ENCODE results near the gene ADTRP. TPM values are rescaled to one million over a fixed set of nuclear protein-coding genes. Genes with fewer than 3 reads are reported as not detected.
A peak's percentile ranks its signal among the peaks of the same experiment; 100 is the strongest.

The ADTRP gene
- total RNA-seq, 1 donor from 2014 or later = under 0.01 TPM

DNA sequence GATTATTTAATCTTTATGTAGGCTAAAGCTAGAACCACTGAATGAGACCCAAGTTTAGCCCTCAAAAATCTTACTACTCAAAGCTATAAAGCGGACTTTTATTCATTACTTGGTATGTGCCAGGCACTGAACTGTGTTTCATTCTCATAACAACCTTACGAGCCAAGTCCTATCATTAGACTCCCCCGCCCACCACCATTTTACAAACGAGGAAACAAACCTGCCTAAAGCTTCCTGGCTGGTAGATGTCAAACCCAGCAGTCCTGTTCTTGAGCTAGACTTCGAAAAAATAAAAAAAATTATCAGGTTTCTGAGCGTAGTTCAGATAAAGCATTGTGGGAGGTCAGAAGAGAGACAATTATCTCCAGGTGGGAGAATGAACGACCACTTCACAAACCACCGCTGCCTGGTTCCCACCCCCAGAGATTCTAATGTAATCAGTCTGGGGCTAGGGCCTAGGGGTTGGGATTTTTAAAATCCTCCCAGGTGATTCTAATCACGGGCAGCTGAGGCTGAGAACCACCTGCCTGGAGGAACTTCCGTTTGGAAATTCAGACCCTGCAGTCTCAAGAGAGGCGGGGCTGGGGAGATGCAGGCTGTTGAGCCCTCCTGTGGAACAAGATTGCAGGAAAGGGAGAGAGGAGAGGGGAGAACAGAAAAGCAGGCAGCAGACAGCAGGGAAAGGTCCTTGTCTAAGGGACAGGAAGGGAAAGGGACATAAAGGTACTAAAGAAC is 8.6 kb downstream of the ADTRP start:
- Histone ChIP-seq H3K9ac (ENCODE audit: low read depth in 1 of 3, low read length in 3 of 3) (peak overlapping the region in 1 of 3 donors; percentile 51), H3K9me3 (ENCODE audit: control insufficient read depth in 3 of 3, low read length in 3 of 3) (no peaks in the 10 kb centered on the region), H3K36me3 (ENCODE audit: control insufficient read depth in 3 of 3, insufficient read depth in 3 of 3, low read length in 3 of 3) (no peaks in the 10 kb centered on the region), H3K4me3 (ENCODE audit: low read length in 3 of 3) (no peak overlapping the region), H3K27me3 (ENCODE audit: control insufficient read depth in 3 of 3, insufficient read depth in 3 of 3, low read length in 3 of 3) (no peaks in the 10 kb centered on the region), H3K4me1 (ENCODE audit: control insufficient read depth in 3 of 3, insufficient read depth in 3 of 3, low read length in 3 of 3) (peaks cover 13 to 16% (median 15%) of the 10 kb centered on the region in 3 donors), H3K27ac (ENCODE audit: low read depth, low read length) (peak overlapping the region; percentile 73)

DNA sequence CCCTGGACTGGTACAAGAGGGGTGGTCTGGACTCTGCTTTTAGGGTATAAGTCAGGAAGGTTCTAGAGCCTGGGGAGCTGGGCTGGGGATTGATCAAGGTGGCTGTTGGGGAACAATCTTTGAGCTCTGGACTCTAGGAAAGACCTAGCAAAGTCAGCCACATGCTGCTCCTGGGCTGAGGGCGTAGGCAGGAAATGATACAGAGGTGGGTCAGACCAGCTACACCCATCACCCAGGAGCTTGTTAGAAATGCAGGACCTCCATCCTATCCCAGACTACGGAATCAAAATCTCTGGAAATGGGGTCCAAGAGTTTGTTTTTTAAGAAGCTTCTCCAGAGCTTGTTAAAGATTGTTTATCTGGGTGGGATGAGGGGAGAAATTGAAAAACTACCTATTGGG is 9.4 kb downstream of the ADTRP start:
- Histone ChIP-seq H3K27me3 (ENCODE audit: control insufficient read depth in 3 of 3, insufficient read depth in 3 of 3, low read length in 3 of 3) (no peaks in the 10 kb centered on the region), H3K9ac (ENCODE audit: low read depth in 1 of 3, low read length in 3 of 3) (no peak overlapping the region), H3K36me3 (ENCODE audit: control insufficient read depth in 3 of 3, insufficient read depth in 3 of 3, low read length in 3 of 3) (no peaks in the 10 kb centered on the region), H3K4me1 (ENCODE audit: control insufficient read depth in 3 of 3, insufficient read depth in 3 of 3, low read length in 3 of 3) (peaks cover 13 to 16% (median 15%) of the 10 kb centered on the region in 3 donors), H3K9me3 (ENCODE audit: control insufficient read depth in 3 of 3, low read length in 3 of 3) (no peaks in the 10 kb centered on the region), H3K4me3 (ENCODE audit: low read length in 3 of 3) (no peak overlapping the region), H3K27ac (ENCODE audit: low read depth, low read length) (no peak overlapping the region)

DNA sequence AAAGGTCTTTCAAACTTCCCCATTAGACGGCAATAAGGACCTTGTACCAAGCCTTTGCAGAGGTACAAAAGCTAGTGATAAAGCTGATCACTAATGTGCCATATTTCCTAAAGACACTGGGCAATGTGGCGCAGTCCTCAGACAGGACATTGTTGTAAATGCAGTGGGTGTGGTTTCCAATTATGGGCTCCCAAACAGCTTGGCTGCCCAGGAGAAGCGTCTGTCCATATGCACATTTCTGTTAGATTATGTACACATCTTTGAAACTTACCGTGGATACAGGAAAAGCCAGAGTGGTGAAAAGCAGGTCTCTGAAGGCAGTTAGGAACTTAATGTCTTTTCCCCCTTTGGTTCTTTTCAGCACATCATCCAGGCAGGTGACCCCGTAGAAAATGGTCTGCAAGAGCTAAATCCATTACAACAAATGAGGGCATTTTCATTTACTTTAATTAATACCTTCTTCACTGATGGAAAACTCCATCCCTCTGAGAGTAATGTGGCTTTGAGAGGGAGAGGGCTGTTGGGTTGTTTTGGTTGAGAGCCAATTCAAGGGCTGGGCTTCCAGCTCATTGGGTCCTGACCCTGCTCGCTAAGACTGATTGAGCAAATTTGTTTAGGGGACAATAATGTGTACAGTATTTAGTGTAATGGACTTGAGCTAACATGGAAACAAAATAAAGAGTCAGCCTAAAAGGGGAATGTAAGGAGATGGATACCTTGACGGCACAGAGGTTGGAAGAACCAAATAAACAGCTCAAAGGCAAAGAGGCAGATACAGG is 10.4 kb downstream of the ADTRP start:
- Histone ChIP-seq H3K9me3 (ENCODE audit: control insufficient read depth in 3 of 3, low read length in 3 of 3) (no peaks in the 10 kb centered on the region), H3K36me3 (ENCODE audit: control insufficient read depth in 3 of 3, insufficient read depth in 3 of 3, low read length in 3 of 3) (no peaks in the 10 kb centered on the region), H3K27ac (ENCODE audit: low read depth, low read length) (no peak overlapping the region), H3K27me3 (ENCODE audit: control insufficient read depth in 3 of 3, insufficient read depth in 3 of 3, low read length in 3 of 3) (no peaks in the 10 kb centered on the region), H3K4me1 (ENCODE audit: control insufficient read depth in 3 of 3, insufficient read depth in 3 of 3, low read length in 3 of 3) (peaks cover 13 to 16% (median 15%) of the 10 kb centered on the region in 3 donors), H3K4me3 (ENCODE audit: low read length in 3 of 3) (no peak overlapping the region), H3K9ac (ENCODE audit: low read depth in 1 of 3, low read length in 3 of 3) (no peak overlapping the region)

DNA sequence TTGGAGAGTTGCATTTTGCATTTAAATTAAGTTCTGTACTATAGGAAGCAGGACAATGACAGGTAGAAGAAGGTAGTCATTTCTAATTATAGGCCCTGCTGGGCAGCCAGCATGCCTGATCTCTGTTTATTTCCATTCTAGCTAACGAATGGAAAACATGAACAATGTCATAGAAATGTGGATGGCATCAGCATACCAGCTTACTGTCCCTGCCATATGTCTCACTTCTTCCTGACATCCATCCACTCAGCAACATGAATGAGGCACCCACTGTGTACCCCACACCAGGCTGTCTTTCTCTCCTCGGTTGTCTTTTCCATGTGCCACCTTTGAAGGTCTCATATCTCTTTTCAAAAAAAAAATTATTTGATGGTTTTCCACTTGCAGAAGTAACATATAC is 11.1 kb downstream of the ADTRP start:
- H3K9me3 ChIP-seq (ENCODE audit: control insufficient read depth in 3 of 3, low read length in 3 of 3) = no peaks in the 10 kb centered on the region
- peaks cover 13 to 16% (median 15%) of the 10 kb centered on the region in 3 donors for H3K4me1 ChIP-seq (ENCODE audit: control insufficient read depth in 3 of 3, insufficient read depth in 3 of 3, low read length in 3 of 3)
- no peak overlapping the region for H3K9ac ChIP-seq (ENCODE audit: low read depth in 1 of 3, low read length in 3 of 3)
- H3K27ac ChIP-seq (ENCODE audit: low read depth, low read length) = peak overlapping the region; percentile 55
- no peaks in the 10 kb centered on the region for H3K36me3 ChIP-seq (ENCODE audit: control insufficient read depth in 3 of 3, insufficient read depth in 3 of 3, low read length in 3 of 3)
- no peak overlapping the region for H3K4me3 ChIP-seq (ENCODE audit: low read length in 3 of 3)
- no peaks in the 10 kb centered on the region for H3K27me3 ChIP-seq (ENCODE audit: control insufficient read depth in 3 of 3, insufficient read depth in 3 of 3, low read length in 3 of 3)

DNA sequence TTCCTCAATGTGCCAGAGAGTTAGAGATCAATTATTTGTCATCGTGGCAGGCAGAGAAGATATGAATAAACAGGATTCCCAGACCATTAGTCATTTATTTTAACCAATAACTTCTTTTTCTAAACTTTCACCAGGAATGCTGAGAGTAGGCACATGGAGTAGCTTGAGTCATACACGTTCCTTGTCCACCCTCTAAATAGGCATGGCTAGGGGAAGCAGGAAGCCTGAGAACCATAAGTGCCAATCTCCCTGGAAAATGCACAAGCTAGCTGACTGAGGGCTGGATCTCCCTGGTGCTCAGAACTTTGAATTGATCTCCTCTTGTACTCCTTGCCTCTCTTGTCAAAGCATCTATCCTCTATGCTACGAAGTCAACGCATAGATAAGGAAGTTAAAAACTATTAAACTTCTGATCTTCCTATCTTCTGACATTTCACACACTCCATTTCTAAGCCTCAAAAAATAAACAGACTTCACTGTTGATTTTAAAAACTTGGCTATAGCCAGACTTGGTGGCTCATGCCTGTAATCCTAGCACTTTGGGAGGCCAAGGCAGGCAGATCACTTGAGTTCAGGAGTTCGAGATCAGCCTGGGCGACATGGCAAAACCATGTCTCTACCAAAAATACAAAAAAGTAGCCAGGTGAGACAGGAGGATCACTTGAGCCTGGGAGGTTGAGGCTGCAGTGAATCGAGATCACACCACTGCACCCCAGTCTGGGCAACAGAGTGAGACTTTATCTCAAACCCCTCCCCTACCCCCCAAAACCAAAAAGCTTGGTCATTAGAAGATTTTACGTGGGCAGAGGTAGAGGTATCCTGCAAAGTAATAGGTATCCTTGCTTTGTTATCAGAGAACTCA is 11.8 kb downstream of the ADTRP start:
- Histone ChIP-seq H3K4me1 (ENCODE audit: control insufficient read depth in 3 of 3, insufficient read depth in 3 of 3, low read length in 3 of 3) (peaks cover 13 to 16% (median 15%) of the 10 kb centered on the region in 3 donors), H3K9ac (ENCODE audit: low read depth in 1 of 3, low read length in 3 of 3) (no peak overlapping the region), H3K4me3 (ENCODE audit: low read length in 3 of 3) (no peak overlapping the region), H3K27ac (ENCODE audit: low read depth, low read length) (peak overlapping the region; percentile 55), H3K27me3 (ENCODE audit: control insufficient read depth in 3 of 3, insufficient read depth in 3 of 3, low read length in 3 of 3) (no peaks in the 10 kb centered on the region), H3K9me3 (ENCODE audit: control insufficient read depth in 3 of 3, low read length in 3 of 3) (no peaks in the 10 kb centered on the region), H3K36me3 (ENCODE audit: control insufficient read depth in 3 of 3, insufficient read depth in 3 of 3, low read length in 3 of 3) (no peaks in the 10 kb centered on the region)

DNA sequence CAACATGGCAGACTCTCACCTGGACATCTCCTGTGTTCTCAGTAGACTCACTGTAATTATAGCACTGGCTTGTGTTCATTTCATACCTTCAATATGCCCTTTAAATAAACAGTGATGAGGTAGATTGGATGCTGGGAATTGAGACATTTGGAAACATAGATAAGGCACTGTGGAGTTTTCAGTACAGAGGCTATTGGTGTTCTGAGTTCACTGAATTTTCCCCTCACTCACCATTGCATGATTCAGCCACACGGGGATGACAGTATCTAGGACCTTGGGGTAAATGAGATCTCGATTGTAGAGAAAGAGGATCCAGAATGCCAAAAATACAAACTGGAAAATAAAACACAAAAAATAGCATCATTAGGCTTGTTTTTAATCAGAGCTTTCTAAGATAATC is 12.6 kb downstream of the ADTRP start:
- Histone ChIP-seq H3K27ac (ENCODE audit: low read depth, low read length) (peak overlapping the region; percentile 6), H3K9ac (ENCODE audit: low read depth in 1 of 3, low read length in 3 of 3) (no peak overlapping the region), H3K4me1 (ENCODE audit: control insufficient read depth in 3 of 3, insufficient read depth in 3 of 3, low read length in 3 of 3) (peaks cover 8 to 12% (median 10%) of the 10 kb centered on the region in 3 donors), H3K27me3 (ENCODE audit: control insufficient read depth in 3 of 3, insufficient read depth in 3 of 3, low read length in 3 of 3) (no peaks in the 10 kb centered on the region), H3K36me3 (ENCODE audit: control insufficient read depth in 3 of 3, insufficient read depth in 3 of 3, low read length in 3 of 3) (no peaks in the 10 kb centered on the region), H3K9me3 (ENCODE audit: control insufficient read depth in 3 of 3, low read length in 3 of 3) (no peaks in the 10 kb centered on the region), H3K4me3 (ENCODE audit: low read length in 3 of 3) (no peak overlapping the region)

DNA sequence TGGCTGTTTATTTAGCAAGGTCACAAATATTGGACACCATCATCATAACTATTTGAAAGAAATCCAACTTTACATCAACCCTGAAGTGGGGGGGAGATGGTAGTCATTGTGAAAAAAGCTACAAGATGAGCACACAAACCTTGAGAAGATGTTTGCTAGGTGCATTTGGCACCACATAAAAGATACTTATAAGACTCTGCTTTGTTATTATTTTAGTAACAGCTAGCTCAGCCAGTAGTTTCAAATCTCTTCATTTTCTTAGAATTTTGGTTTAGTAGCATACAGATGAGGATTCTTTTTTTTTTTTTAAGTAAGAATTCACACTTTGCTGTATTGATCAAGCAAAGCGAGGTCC is 14.4 kb downstream of the ADTRP start:
- H3K27me3 ChIP-seq (ENCODE audit: control insufficient read depth in 3 of 3, insufficient read depth in 3 of 3, low read length in 3 of 3) = no peaks in the 10 kb centered on the region
- no peaks in the 10 kb centered on the region for H3K36me3 ChIP-seq (ENCODE audit: control insufficient read depth in 3 of 3, insufficient read depth in 3 of 3, low read length in 3 of 3)
- no peak overlapping the region for H3K27ac ChIP-seq (ENCODE audit: low read depth, low read length)
- no peak overlapping the region for H3K9ac ChIP-seq (ENCODE audit: low read depth in 1 of 3, low read length in 3 of 3)
- H3K9me3 ChIP-seq (ENCODE audit: control insufficient read depth in 3 of 3, low read length in 3 of 3) = no peaks in the 10 kb centered on the region
- no peaks in the 10 kb centered on the region for H3K4me1 ChIP-seq (ENCODE audit: control insufficient read depth in 3 of 3, insufficient read depth in 3 of 3, low read length in 3 of 3)
- no peak overlapping the region for H3K4me3 ChIP-seq (ENCODE audit: low read length in 3 of 3)

DNA sequence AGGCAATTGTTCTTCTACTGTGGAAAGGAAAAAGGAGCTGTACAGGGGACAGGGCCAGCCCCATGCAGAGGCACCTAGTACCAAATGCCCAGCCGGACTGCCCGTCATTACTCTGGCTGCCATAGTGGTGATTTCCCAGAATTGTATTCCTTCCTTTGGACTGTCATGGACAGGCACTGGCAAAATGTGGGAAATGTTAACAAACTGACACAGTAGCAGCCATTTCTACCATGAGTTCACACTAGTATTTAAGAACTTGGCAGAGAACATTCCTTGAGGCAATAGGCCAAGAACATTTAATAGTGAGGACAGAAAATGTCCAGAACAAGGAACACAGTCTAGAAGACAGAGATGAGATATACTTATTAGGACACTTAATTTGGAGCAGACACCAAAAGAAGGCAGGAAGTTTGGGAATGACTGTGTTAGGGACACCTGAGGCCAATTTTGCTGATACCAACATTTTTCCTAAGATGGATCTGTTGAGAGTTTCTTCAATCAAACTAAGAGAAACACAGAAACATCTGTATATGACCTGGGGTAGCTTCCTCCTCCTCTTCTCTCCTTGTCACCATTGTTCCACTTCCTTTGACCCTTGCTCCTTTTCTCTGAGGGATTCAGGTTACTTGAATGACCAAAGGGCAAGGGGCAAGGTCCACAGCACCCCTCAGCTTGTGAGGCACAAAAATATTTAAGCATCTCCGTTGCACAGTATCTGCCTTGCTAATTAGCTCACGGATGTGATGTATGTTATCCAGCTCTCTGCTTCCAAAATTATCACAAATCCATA is 14.9 kb downstream of the ADTRP start:
- peak overlapping the region; percentile 1 for H3K27ac ChIP-seq (ENCODE audit: low read depth, low read length)

DNA sequence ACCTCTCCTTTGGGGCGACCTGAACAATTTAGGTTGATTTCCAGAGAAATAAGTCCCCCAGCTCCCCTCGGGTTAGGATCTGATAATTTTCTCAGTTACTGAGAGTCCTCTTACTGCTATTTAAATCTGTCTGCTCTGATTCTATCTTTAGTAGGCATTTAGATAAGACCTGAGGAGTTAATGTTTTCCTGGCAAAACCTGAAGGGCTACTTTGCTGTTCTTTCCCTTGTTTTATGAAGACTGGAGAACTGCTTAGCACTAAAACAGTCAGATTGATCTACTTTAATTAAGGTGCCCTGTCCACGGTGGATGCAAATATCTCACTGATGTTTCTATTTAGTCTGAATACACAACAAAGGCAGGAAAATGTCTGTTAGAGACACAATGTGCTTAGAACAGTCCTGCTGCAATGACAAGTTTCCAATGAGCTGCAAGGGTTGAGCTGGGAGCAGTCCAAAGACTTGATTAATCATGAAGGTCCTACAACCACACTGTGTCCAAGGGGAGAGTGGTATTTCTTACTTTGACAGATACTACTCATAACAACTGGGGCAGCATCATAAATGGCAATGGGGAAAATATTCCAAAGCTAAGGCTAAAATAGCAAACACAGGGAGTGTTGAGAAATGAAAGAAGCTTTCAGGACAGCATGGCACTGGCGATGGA is 15.7 kb downstream of the ADTRP start:
- H3K4me1 ChIP-seq (ENCODE audit: control insufficient read depth in 3 of 3, insufficient read depth in 3 of 3, low read length in 3 of 3) = no peaks in the 10 kb centered on the region
- H3K27ac ChIP-seq (ENCODE audit: low read depth, low read length) = peak overlapping the region; percentile 1
- no peak overlapping the region for H3K9ac ChIP-seq (ENCODE audit: low read depth in 1 of 3, low read length in 3 of 3)
- H3K27me3 ChIP-seq (ENCODE audit: control insufficient read depth in 3 of 3, insufficient read depth in 3 of 3, low read length in 3 of 3) = no peaks in the 10 kb centered on the region
- H3K36me3 ChIP-seq (ENCODE audit: control insufficient read depth in 3 of 3, insufficient read depth in 3 of 3, low read length in 3 of 3) = no peaks in the 10 kb centered on the region
- H3K9me3 ChIP-seq (ENCODE audit: control insufficient read depth in 3 of 3, low read length in 3 of 3) = no peaks in the 10 kb centered on the region
- no peak overlapping the region for H3K4me3 ChIP-seq (ENCODE audit: low read length in 3 of 3)

More for the DNA sequence above, 14.9 kb downstream of the ADTRP start:
- Histone ChIP-seq H3K4me3 (ENCODE audit: low read length in 3 of 3) (no peak overlapping the region), H3K4me1 (ENCODE audit: control insufficient read depth in 3 of 3, insufficient read depth in 3 of 3, low read length in 3 of 3) (no peaks in the 10 kb centered on the region), H3K27me3 (ENCODE audit: control insufficient read depth in 3 of 3, insufficient read depth in 3 of 3, low read length in 3 of 3) (no peaks in the 10 kb centered on the region), H3K9ac (ENCODE audit: low read depth in 1 of 3, low read length in 3 of 3) (no peak overlapping the region), H3K9me3 (ENCODE audit: control insufficient read depth in 3 of 3, low read length in 3 of 3) (no peaks in the 10 kb centered on the region), H3K36me3 (ENCODE audit: control insufficient read depth in 3 of 3, insufficient read depth in 3 of 3, low read length in 3 of 3) (no peaks in the 10 kb centered on the region)
